HL-60 (cell line): ENCODE data around the gene PRR18.

ENCODE experiments used
- CTCF ChIP-seq: IDR thresholded peaks from one replicate; pipeline ENCODE4 v1.5.1; 2011; ENCODE audit warnings: low read length, control low read depth, inconsistent platforms; ENCODE audit not compliant: insufficient read depth
- GABPA ChIP-seq: IDR thresholded peaks from 2 replicates; pipeline ENCODE4 v1.6.1; 2012; ENCODE audit warnings: low read depth
- POLR2AphosphoS5 ChIP-seq: IDR thresholded peaks from 2 replicates; pipeline ENCODE4 v1.6.1; 2012; ENCODE audit warnings: low read depth
- SPI1 ChIP-seq: IDR thresholded peaks from 2 replicates; pipeline ENCODE4 v1.6.1; 2012; ENCODE audit warnings: low read depth, mild to moderate bottlenecking, borderline replicate concordance
- TF ChIP-seq, protein P1 (sequence below): IDR thresholded peaks from 2 replicates; pipeline ENCODE4 v1.6.1; 2012; ENCODE audit warnings: low read depth; ENCODE audit not compliant: insufficient replicate concordance

DNA sequence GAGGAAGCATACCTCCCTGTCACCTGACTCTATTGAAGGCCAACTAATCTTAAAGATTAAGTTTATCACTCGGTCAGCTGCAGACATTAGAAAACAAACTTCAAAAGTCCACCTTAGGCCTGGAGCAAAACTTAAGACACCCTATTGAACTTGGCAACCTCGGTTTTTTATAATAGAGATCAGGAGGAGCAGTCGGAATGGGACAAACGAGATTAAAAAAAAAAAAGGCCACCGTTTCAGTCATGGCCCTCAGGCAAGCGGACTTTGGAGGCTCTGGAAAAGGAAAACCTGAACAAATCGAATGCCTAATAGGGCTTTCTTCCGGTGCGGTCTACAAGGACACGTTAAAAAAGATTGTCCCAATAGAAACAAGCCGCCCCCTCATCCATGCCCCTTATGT lies 7.2 kb upstream of the PRR18 start:
- TF ChIP-seq CTCF (no peak), GABPA (no peak), POLR2AphosphoS5 (no peak), SPI1 (no peak)
- TF ChIP-seq, protein P1, sequence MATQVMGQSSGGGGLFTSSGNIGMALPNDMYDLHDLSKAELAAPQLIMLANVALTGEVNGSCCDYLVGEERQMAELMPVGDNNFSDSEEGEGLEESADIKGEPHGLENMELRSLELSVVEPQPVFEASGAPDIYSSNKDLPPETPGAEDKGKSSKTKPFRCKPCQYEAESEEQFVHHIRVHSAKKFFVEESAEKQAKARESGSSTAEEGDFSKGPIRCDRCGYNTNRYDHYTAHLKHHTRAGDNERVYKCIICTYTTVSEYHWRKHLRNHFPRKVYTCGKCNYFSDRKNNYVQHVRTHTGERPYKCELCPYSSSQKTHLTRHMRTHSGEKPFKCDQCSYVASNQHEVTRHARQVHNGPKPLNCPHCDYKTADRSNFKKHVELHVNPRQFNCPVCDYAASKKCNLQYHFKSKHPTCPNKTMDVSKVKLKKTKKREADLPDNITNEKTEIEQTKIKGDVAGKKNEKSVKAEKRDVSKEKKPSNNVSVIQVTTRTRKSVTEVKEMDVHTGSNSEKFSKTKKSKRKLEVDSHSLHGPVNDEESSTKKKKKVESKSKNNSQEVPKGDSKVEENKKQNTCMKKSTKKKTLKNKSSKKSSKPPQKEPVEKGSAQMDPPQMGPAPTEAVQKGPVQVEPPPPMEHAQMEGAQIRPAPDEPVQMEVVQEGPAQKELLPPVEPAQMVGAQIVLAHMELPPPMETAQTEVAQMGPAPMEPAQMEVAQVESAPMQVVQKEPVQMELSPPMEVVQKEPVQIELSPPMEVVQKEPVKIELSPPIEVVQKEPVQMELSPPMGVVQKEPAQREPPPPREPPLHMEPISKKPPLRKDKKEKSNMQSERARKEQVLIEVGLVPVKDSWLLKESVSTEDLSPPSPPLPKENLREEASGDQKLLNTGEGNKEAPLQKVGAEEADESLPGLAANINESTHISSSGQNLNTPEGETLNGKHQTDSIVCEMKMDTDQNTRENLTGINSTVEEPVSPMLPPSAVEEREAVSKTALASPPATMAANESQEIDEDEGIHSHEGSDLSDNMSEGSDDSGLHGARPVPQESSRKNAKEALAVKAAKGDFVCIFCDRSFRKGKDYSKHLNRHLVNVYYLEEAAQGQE = no peak
